Measurements from ENCODE around the gene P2RY2. TPM values are rescaled to one million over a fixed set of nuclear protein-coding genes. Genes with fewer than 3 reads are reported as not detected.

P2RY2 gene
- polyA plus RNA-seq, 3 donors: 2.8 to 24.1 (median 12.7) TPM

DNA sequence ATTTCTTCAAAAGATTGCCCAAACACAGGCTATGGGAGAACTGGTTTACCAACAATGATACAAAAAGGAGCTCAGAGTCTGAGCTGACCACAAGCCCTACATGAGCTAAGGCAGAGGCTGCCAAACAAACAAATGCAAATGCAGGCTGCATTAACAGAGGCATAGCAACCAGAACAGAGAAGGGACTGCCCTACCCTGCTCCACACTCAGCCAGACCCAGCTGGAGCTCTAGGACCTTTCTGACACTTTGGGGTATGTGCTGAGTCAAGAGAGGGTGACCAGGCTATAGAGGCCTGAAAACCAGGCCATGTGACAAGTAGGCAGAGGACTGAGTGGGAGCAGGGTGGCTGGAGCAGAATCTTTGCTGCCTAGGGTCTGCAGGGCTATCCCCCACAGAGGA, 17.8 kb upstream of the P2RY2 start:
- peaks cover 57 to 68% of the 10 kb centered on the region in 2 donors for H3K4me1 ChIP-seq (ENCODE audit: control insufficient read depth in 1 of 2, insufficient read depth in 2 of 2, low read length in 2 of 2)
- Mint-ChIP-seq H3K4me3 (peak overlapping the region in 1 of 2 donors; percentile 35), H3K27ac (peak overlapping the region; percentile 70 to 94 (median 87)), H3K27me3 (ENCODE audit: low read depth in 3 of 3) (peaks cover 1 to 7% (median 3%) of the 10 kb centered on the region in 3 donors), H3K36me3 (peaks cover 3 to 6% of the 10 kb centered on the region in 2 donors), H3K9me3 (peaks cover 0 to 2% (median 0%) of the 10 kb centered on the region in 7 donors), H3K4me1 (peaks cover 69% of the 10 kb centered on the region)
- H3K27me3 ChIP-seq (ENCODE audit: control insufficient read depth in 2 of 2, insufficient read depth in 2 of 2, low read length in 2 of 2): no peaks in the 10 kb centered on the region
- peak in 2 of 3 donors; percentile 58 to 62 for DNase-seq
- H2AFZ ChIP-seq (ENCODE audit: insufficient read depth, low read depth, low read length, poor library complexity, severe bottlenecking): no peak overlapping the region
- TF ChIP-seq, protein P1, sequence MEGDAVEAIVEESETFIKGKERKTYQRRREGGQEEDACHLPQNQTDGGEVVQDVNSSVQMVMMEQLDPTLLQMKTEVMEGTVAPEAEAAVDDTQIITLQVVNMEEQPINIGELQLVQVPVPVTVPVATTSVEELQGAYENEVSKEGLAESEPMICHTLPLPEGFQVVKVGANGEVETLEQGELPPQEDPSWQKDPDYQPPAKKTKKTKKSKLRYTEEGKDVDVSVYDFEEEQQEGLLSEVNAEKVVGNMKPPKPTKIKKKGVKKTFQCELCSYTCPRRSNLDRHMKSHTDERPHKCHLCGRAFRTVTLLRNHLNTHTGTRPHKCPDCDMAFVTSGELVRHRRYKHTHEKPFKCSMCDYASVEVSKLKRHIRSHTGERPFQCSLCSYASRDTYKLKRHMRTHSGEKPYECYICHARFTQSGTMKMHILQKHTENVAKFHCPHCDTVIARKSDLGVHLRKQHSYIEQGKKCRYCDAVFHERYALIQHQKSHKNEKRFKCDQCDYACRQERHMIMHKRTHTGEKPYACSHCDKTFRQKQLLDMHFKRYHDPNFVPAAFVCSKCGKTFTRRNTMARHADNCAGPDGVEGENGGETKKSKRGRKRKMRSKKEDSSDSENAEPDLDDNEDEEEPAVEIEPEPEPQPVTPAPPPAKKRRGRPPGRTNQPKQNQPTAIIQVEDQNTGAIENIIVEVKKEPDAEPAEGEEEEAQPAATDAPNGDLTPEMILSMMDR (IDR thresholded peaks at IDR 0.05): no peak
- no peaks in the 10 kb centered on the region for H3K9me3 ChIP-seq (replicated peaks in 1 of 2; ENCODE audit: control insufficient read depth in 1 of 2, insufficient read depth in 1 of 2, low read length in 2 of 2)
- intact Hi-C loops (cut with micrococcal nuclease): no loop called here
- peak overlapping the region; percentile 41 to 66 for H3K27ac ChIP-seq (ENCODE audit: low read depth in 1 of 2, low read length in 2 of 2)
- H3K9ac ChIP-seq (ENCODE audit: insufficient read depth, low read length, poor library complexity, severe bottlenecking): no peak overlapping the region
- no peak overlapping the region for H3K4me2 ChIP-seq (replicated peaks; ENCODE audit: extremely low read depth, low read length, poor library complexity, severe bottlenecking)
- H3K36me3 ChIP-seq (replicated peaks in 1 of 2; ENCODE audit: control insufficient read depth in 1 of 2, insufficient read depth in 2 of 2, low read length in 2 of 2): no peaks in the 10 kb centered on the region
- no peak overlapping the region for H3K4me3 ChIP-seq (replicated peaks in 1 of 3; ENCODE audit: low read depth in 2 of 3, low read length in 3 of 3)
- peaks cover 18% of the 10 kb centered on the region for H3K79me2 ChIP-seq (ENCODE audit: insufficient read depth, low read length)
- no peaks in the 10 kb centered on the region for H4K20me1 ChIP-seq (ENCODE audit: insufficient read depth, low read length)

DNA sequence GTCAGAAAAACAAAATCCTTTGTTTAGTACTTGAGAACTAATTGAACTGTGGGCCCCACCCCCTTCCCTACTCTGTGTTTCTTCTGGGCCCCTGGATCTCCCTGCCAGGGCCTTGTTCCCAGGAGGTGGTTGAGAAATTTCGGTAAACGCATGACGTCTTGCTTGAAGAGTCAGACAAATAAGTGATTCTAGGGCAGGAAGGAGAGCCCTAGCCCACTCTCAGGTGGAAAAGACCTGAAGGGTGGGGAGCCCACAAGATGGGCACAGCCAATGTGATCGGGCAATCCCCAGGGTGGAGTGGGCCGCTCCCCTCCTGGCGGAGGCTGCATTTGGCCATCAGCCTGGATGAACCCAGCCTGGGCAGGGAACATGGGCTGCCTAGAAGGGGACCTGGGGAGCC, 16.8 kb upstream of the P2RY2 start:
- Histone ChIP-seq H4K20me1 (ENCODE audit: insufficient read depth, low read length) (no peaks in the 10 kb centered on the region), H3K4me1 (ENCODE audit: control insufficient read depth in 1 of 2, insufficient read depth in 2 of 2, low read length in 2 of 2) (peaks cover 67 to 78% of the 10 kb centered on the region in 2 donors), H3K4me3 (replicated peaks in 1 of 3; ENCODE audit: low read depth in 2 of 3, low read length in 3 of 3) (no peak overlapping the region), H3K36me3 (replicated peaks in 1 of 2; ENCODE audit: control insufficient read depth in 1 of 2, insufficient read depth in 2 of 2, low read length in 2 of 2) (no peaks in the 10 kb centered on the region), H3K4me2 (replicated peaks; ENCODE audit: extremely low read depth, low read length, poor library complexity, severe bottlenecking) (no peak overlapping the region), H3K9ac (ENCODE audit: insufficient read depth, low read length, poor library complexity, severe bottlenecking) (no peak overlapping the region), H2AFZ (ENCODE audit: insufficient read depth, low read depth, low read length, poor library complexity, severe bottlenecking) (no peak overlapping the region), H3K9me3 (replicated peaks in 1 of 2; ENCODE audit: control insufficient read depth in 1 of 2, insufficient read depth in 1 of 2, low read length in 2 of 2) (no peaks in the 10 kb centered on the region), H3K27me3 (ENCODE audit: control insufficient read depth in 2 of 2, insufficient read depth in 2 of 2, low read length in 2 of 2) (no peaks in the 10 kb centered on the region), H3K79me2 (ENCODE audit: insufficient read depth, low read length) (peaks cover 23% of the 10 kb centered on the region), H3K27ac (ENCODE audit: low read depth in 1 of 2, low read length in 2 of 2) (peak overlapping the region; percentile 4 to 65)
- peak overlapping the region; percentile 7 to 92 (median 79) for H3K27ac Mint-ChIP-seq
- intact Hi-C loops (cut with micrococcal nuclease): no loop called here
- H3K9me3 Mint-ChIP-seq: peaks cover 0 to 2% (median 0%) of the 10 kb centered on the region in 7 donors
- TF ChIP-seq, protein P1 (IDR thresholded peaks at IDR 0.05): no peak
- no peak overlapping the region for H3K4me3 Mint-ChIP-seq
- 59% methylated on average over 6 of the region's 6 CpGs for WGBS (ENCODE audit: insufficient coverage)
- H3K4me1 Mint-ChIP-seq: peaks cover 75% of the 10 kb centered on the region
- H3K36me3 Mint-ChIP-seq: peaks cover 3% of the 10 kb centered on the region in 2 donors
- peak in 2 of 3 donors; percentile 35 to 50 for DNase-seq
- peaks cover 1 to 7% (median 1%) of the 10 kb centered on the region in 3 donors for H3K27me3 Mint-ChIP-seq (ENCODE audit: low read depth in 3 of 3)

Measured in CD14-positive monocyte (primary cell).